BE2C (cell line): Measurements from ENCODE around the gene AFTPH.
"Not testable (repeated sequence)": the region's sequence is repeated elsewhere in the genome, so short reads cannot be mapped to it uniquely, and the experiment has no call there.

Experiments
- DNase-seq: peaks from one replicate; pipeline ENCODE4 v3.0.0-alpha.2; 2020
- H3K27me3 ChIP-seq: fragments of 250-450 bp; sonication (Bioruptor Pico); 2 replicates; pipeline ENCODE4 v1.5.1; 2020; ENCODE audit warnings: mild to moderate bottlenecking
- H3K36me3 ChIP-seq: fragments of 250-450 bp; sonication (Bioruptor Pico); 2 replicates; pipeline ENCODE4 v1.5.1; 2020; ENCODE audit warnings: mild to moderate bottlenecking
- H3K4me1 ChIP-seq: fragments of 250-450 bp; sonication (Bioruptor Pico); 2 replicates; pipeline ENCODE4 v1.5.1; 2020
- H3K4me3 ChIP-seq: 2 replicates; pipeline ENCODE4 v1.5.1; 2011; ENCODE audit warnings: low read depth, low read length
- H3K9me3 ChIP-seq: fragments of 250-450 bp; sonication (Bioruptor Pico); 2 replicates; pipeline ENCODE4 v1.5.1; 2020
- TF ChIP-seq, protein P1 (sequence below): IDR thresholded peaks from 2 replicates; pipeline ENCODE4 v1.5.1; 2012; ENCODE audit warnings: mild to moderate bottlenecking, low read depth, low read length

The AFTPH gene

DNA sequence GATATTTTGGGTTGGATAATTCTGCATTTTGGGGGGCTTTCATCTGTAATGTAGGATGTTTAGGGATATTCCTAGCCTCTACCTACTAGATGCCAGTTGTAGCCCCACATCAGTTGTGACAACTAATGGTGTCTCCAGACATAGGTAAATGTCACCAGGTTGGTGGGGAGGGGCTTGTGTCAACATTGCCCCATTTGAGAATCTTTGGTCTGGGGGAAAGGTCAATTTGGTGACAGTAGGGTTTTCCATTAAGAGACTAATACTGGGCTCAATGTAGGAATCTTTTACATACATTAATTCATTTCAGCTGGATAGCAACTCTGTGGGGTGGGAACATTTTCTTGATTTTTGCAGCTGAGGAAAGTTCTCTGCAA is 6.6 kb upstream of the AFTPH start:
- DNase-seq: no peak
- Histone ChIP-seq H3K36me3 (no peaks in the 10 kb centered on the region), H3K27me3 (no peaks in the 10 kb centered on the region), H3K9me3 (no peaks in the 10 kb centered on the region), H3K4me1 (no peaks in the 10 kb centered on the region; the same call in 1 of the 2 replicates), H3K4me3 (no peak overlapping the region)
- TF ChIP-seq, protein P1, sequence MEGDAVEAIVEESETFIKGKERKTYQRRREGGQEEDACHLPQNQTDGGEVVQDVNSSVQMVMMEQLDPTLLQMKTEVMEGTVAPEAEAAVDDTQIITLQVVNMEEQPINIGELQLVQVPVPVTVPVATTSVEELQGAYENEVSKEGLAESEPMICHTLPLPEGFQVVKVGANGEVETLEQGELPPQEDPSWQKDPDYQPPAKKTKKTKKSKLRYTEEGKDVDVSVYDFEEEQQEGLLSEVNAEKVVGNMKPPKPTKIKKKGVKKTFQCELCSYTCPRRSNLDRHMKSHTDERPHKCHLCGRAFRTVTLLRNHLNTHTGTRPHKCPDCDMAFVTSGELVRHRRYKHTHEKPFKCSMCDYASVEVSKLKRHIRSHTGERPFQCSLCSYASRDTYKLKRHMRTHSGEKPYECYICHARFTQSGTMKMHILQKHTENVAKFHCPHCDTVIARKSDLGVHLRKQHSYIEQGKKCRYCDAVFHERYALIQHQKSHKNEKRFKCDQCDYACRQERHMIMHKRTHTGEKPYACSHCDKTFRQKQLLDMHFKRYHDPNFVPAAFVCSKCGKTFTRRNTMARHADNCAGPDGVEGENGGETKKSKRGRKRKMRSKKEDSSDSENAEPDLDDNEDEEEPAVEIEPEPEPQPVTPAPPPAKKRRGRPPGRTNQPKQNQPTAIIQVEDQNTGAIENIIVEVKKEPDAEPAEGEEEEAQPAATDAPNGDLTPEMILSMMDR: no peak

DNA sequence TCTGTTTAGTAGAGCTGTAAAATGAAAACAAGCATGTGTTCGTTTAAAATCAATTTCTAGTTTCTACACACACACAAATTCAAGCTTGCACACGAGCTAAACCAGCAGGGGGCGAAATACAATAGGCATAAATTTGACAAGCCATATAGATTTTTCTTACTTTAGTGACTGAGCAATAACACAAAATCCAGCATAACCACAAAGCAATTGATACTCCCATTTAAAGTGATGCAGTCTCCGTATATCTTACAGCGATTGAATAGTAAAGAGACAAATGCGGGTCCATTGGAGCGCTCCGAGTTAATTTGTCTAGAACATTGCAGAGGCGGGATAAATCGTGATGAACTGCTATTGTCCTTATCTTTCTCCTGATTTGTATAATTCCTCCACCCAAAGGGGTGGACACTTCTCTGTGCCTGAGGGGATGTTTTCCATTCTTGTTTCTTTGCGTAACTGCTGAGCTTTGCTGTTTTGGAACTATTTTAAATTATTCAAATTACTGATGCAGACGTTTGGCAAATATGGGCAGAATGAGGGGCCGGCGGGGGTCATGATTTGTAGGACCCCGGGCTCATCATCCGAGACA is 1.2 kb upstream of the AFTPH start:
- H3K4me3 ChIP-seq: peak overlapping the region; percentile 74
- H3K36me3 ChIP-seq: no peaks in the 10 kb centered on the region
- TF ChIP-seq, protein P1: peak; percentile 71
- H3K27me3 ChIP-seq: no peaks in the 10 kb centered on the region
- no peaks in the 10 kb centered on the region for H3K4me1 ChIP-seq
- peak; percentile 58 for DNase-seq
- H3K9me3 ChIP-seq: no peaks in the 10 kb centered on the region

DNA sequence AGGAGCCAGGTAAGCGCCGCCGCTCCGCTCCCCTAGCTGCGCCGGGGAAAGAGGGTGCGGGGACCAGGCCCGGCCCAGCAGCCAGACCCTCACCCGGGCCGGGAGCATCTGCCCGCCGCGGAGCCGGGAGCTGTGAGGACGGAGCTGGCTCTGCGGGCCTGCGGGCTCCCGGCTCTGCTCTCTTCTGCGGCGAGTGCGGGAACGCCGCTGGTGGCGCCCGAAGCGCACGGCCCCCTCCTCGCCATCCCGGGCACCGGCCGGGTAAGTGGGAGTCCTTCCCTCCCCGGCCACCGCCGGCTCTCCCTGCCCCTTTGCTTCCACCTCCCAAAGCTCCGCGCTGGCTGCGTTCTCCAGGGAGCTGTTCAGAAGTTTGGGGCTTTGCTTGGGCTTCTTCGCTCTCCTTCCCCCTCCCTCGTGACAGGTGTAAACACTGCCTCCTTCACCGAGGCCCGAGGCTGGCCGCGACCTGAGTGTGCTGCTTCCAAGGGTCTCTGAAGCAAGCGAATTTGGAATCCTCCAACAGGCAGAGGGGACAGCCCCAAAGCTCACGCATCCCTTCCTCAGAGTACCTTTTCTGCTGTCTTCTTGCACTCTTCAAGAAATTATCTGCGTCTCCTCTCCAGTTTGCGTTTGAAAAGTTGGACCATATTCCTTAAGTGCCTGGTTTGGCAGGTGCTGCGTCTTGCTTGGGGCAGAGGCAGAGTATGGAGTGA is 632 bp downstream of the AFTPH start:
- Histone ChIP-seq H3K4me3 (peak overlapping the region; percentile 77), H3K4me1 (no peaks in the 10 kb centered on the region), H3K9me3 (no peaks in the 10 kb centered on the region), H3K27me3 (no peaks in the 10 kb centered on the region), H3K36me3 (no peaks in the 10 kb centered on the region)
- TF ChIP-seq, protein P1: no peak
- DNase-seq: peak; percentile 26

DNA sequence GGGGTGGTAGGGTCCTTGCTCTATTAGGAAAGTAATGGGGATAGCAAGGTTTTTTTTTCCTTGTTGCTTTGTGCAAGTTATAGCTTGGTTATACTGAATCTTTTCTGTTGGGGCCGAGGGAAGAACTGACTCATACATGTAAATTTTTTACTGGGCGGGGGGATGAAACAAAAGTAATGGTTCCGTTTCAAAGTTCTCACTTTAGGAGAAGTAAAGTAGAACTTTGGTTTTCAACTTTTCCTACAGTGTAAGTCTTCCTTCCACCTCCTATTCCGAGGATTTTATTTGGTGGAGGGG is 1.1 kb downstream of the AFTPH start:
- no peaks in the 10 kb centered on the region for H3K4me1 ChIP-seq
- H3K9me3 ChIP-seq: no peaks in the 10 kb centered on the region
- peak overlapping the region; percentile 77 for H3K4me3 ChIP-seq
- TF ChIP-seq, protein P1: no peak
- DNase-seq: no peak
- no peaks in the 10 kb centered on the region for H3K36me3 ChIP-seq
- no peaks in the 10 kb centered on the region for H3K27me3 ChIP-seq

DNA sequence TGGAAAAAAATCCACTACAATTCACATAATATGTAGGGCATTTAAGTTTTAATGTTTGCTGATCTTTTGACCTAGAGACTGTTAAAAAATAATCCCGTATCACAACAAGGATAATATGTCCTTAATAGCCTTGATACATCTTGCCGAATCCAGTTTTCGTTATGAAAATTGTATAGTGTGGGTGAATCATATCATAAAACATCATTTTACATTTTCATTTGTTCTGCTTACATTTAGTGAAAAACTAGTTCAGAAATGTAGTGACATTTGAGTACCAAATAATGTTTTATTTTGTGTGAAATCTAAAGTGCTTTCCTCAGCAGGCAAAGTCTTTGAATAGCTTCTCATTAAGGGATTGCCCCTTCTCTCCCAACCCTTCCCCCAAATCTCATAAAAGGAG is 1.9 kb downstream of the AFTPH start:
- no peaks in the 10 kb centered on the region for H3K9me3 ChIP-seq
- H3K27me3 ChIP-seq: no peaks in the 10 kb centered on the region
- H3K4me3 ChIP-seq: no peak overlapping the region
- TF ChIP-seq, protein P1: no peak
- H3K36me3 ChIP-seq: no peaks in the 10 kb centered on the region
- no peaks in the 10 kb centered on the region for H3K4me1 ChIP-seq
- DNase-seq: no peak

DNA sequence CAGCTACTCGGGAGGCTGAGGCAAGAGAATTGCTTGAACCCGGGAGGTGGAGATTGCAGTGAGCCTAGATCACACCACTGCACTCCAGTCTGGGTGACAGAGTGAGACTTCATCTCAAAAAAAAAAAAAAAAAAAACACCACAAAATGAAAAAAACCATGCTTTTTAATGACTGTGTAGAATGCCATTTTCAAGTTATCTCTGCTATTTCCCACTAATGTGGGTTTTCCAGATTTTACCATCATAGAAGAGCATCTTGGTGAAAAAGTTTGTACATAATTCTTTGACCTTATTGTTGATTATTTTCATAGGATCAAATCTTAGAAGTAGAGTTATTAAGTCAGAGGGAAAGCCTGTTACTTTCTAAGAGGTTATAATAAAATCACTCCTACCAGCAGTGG is 6.8 kb downstream of the AFTPH start:
- not testable (repeated sequence) for H3K4me3 ChIP-seq, H3K36me3 ChIP-seq, DNase-seq, H3K9me3 ChIP-seq, H3K27me3 ChIP-seq, H3K4me1 ChIP-seq
